Liver (tissue), 3 donors: ENCODE measurements around the gene POU2F3.

Source experiments
- EGR1 ChIP-seq, 2 donors: IDR thresholded peaks; 2 replicates each; pipeline ENCODE4 v1.6.1; 2016 to 2018; ENCODE audit warnings: antibody characterized with exemption in 2 of 2, low read depth in 2 of 2
- FOXA1 ChIP-seq: IDR thresholded peaks from 2 replicates; pipeline ENCODE4 v1.6.1; 2016; ENCODE audit warnings: antibody characterized with exemption
- FOXA2 ChIP-seq: IDR thresholded peaks from 2 replicates; pipeline ENCODE4 v1.6.1; 2016; ENCODE audit warnings: antibody characterized with exemption
- HNF4G ChIP-seq: IDR thresholded peaks from 2 replicates; pipeline ENCODE4 v1.6.1; 2016; ENCODE audit warnings: antibody characterized with exemption
- JUND ChIP-seq, 2 donors: IDR thresholded peaks; 2 replicates each; pipeline ENCODE4 v1.6.1; 2016; ENCODE audit warnings: antibody characterized with exemption in 2 of 2
- RAD21 ChIP-seq, 2 donors: IDR thresholded peaks; 2 replicates each; pipeline ENCODE4 v1.6.1; 2016; ENCODE audit warnings: antibody characterized with exemption in 2 of 2, mild to moderate bottlenecking in 2 of 2
- REST ChIP-seq: IDR thresholded peaks from 2 replicates; pipeline ENCODE4 v1.6.1; 2016; ENCODE audit warnings: antibody characterized with exemption, mild to moderate bottlenecking
- RXRA ChIP-seq, 2 donors: IDR thresholded peaks; 2 replicates each; pipeline ENCODE4 v1.6.1; 2017 to 2018; ENCODE audit warnings: antibody characterized with exemption in 2 of 2, mild to moderate bottlenecking in 1 of 2
- SP1 ChIP-seq: IDR thresholded peaks from 2 replicates; pipeline ENCODE4 v1.6.1; 2018; ENCODE audit warnings: antibody characterized with exemption, mild to moderate bottlenecking
- TAF1 ChIP-seq: conservative IDR thresholded peaks from 2 replicates; pipeline ENCODE4 v1.6.1; 2016; ENCODE audit warnings: antibody characterized with exemption, mild to moderate bottlenecking
- TF ChIP-seq, protein P1 (sequence below): fragments of 150-350 bp; IDR thresholded peaks from 2 replicates; pipeline ENCODE4 v1.5.1; 2017; ENCODE audit warnings: improper control_type of control experiment, low read depth, low read length; ENCODE audit not compliant: missing input control
- TF ChIP-seq, protein P2 (sequence below): IDR thresholded peaks from 2 replicates; pipeline ENCODE4 v1.6.1; 2016; ENCODE audit warnings: antibody characterized with exemption
- TF ChIP-seq, protein P3 (sequence below): IDR thresholded peaks from 2 replicates; pipeline ENCODE4 v1.6.1; 2016; ENCODE audit warnings: antibody characterized with exemption
- TF ChIP-seq, protein P4 (sequence below): IDR thresholded peaks from 2 replicates; pipeline ENCODE4 v1.6.1; 2016; ENCODE audit warnings: antibody characterized with exemption
- donor health status: healthy.
- donor health status: healthy.

DNA sequence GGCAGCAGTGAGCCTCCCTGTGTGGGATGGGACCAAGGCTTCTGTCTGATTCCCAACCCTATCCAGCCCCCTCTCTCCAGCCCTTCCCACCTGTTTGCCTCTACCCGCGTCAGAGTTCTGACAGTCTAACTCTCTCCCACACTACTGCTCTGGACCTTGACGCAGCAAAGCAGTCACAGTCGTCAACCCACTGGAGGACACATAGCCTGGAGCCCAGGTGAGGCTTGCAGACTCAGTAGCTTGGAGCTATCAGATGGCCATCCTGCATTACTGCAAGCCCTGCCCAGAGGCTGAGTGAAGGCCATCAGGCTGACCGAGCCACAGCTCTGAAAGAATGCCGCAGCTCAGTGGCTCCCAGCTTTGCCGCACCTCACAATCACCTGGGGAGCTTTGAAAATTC lies 25.4 kb upstream of the POU2F3 start:
- TF ChIP-seq SP1 = no peak
- TF ChIP-seq, protein P1, sequence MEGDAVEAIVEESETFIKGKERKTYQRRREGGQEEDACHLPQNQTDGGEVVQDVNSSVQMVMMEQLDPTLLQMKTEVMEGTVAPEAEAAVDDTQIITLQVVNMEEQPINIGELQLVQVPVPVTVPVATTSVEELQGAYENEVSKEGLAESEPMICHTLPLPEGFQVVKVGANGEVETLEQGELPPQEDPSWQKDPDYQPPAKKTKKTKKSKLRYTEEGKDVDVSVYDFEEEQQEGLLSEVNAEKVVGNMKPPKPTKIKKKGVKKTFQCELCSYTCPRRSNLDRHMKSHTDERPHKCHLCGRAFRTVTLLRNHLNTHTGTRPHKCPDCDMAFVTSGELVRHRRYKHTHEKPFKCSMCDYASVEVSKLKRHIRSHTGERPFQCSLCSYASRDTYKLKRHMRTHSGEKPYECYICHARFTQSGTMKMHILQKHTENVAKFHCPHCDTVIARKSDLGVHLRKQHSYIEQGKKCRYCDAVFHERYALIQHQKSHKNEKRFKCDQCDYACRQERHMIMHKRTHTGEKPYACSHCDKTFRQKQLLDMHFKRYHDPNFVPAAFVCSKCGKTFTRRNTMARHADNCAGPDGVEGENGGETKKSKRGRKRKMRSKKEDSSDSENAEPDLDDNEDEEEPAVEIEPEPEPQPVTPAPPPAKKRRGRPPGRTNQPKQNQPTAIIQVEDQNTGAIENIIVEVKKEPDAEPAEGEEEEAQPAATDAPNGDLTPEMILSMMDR = no peak
- TF ChIP-seq RAD21 (IDR thresholded peaks at IDR 0.05) = no peak
- no peak for TF ChIP-seq TAF1
- TF ChIP-seq, protein P2, sequence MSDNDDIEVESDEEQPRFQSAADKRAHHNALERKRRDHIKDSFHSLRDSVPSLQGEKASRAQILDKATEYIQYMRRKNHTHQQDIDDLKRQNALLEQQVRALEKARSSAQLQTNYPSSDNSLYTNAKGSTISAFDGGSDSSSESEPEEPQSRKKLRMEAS = no peak
- TF ChIP-seq HNF4G = no peak
- TF ChIP-seq, protein P3, sequence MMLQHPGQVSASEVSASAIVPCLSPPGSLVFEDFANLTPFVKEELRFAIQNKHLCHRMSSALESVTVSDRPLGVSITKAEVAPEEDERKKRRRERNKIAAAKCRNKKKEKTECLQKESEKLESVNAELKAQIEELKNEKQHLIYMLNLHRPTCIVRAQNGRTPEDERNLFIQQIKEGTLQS = no peak
- TF ChIP-seq FOXA2 = no peak
- no peak for TF ChIP-seq RXRA (IDR thresholded peaks at IDR 0.05)
- no peak for TF ChIP-seq REST
- no peak for TF ChIP-seq EGR1 (IDR thresholded peaks at IDR 0.05; ENCODE audit: low read depth in 2 of 2)
- TF ChIP-seq JUND (IDR thresholded peaks at IDR 0.05) = no peak
- TF ChIP-seq FOXA1 = no peak
- TF ChIP-seq, protein P4, sequence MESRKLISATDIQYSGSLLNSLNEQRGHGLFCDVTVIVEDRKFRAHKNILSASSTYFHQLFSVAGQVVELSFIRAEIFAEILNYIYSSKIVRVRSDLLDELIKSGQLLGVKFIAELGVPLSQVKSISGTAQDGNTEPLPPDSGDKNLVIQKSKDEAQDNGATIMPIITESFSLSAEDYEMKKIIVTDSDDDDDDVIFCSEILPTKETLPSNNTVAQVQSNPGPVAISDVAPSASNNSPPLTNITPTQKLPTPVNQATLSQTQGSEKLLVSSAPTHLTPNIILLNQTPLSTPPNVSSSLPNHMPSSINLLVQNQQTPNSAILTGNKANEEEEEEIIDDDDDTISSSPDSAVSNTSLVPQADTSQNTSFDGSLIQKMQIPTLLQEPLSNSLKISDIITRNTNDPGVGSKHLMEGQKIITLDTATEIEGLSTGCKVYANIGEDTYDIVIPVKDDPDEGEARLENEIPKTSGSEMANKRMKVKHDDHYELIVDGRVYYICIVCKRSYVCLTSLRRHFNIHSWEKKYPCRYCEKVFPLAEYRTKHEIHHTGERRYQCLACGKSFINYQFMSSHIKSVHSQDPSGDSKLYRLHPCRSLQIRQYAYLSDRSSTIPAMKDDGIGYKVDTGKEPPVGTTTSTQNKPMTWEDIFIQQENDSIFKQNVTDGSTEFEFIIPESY = no peak
